HG02870 (cell line): Measurements from ENCODE around the gene RUFY1.
"Not testable (repeated sequence)": the region's sequence is repeated elsewhere in the genome, so short reads cannot be mapped to it uniquely, and the experiment has no call there.

Source experiments
- ATAC-seq: cut with Tn5 transposase; IDR thresholded peaks from one replicate; pipeline ENCODE4 v1.9.1; 2021; ENCODE audit warnings: mild to moderate bottlenecking, moderate library complexity; ENCODE audit not compliant: unreplicated experiment

RUFY1 gene

DNA sequence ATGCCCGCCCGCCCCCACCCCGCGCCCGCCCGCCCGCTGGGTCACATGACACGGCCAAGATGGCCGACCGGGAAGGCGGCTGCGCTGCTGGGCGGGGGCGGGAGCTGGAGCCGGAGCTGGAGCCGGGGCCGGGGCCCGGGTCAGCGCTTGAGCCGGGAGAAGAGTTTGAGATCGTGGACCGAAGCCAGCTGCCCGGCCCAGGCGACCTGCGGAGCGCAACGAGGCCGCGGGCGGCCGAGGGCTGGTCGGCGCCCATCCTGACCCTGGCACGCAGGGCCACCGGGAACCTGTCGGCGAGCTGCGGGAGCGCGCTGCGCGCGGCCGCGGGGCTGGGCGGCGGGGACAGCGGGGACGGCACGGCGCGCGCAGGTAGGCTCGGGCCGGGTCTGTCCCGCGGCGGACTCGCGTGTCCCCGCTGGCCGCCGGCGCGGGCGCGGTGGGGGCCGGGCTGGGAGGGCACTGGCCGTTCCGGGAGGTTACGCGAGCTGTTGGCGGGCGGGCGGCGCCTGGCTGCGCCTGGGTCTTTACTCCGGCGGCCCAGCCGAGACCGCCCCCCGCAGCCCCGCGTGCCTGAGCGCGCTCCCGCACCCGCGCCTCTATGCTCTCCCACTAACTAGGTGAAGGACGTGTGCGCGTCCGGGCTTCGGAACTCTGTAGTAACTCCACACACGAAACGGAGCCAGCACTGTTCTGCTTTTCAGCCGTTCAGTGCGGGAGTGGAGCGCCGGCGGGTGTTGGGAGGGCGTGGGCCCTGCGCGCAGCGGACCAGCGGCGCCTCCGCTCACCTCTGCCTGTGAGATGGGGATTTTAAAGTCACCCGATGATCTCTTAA lies at the start of gene RUFY1:
TSS of gene RUFY1 (plus strand) at position 44 of the 832 bp plus-strand sequence. CDS start at position 60, 16 bp downstream.
- peak; percentile 73 for ATAC-seq

GRCh38 chr5:179501997-179502396 lies 48.4 kb upstream of the RUFY1 start:
- ATAC-seq = not testable (repeated sequence)

- ATAC-seq = not testable (repeated sequence)
Measured at GRCh38 chr5:179502420-179502819, 47.9 kb upstream of the RUFY1 start.

DNA sequence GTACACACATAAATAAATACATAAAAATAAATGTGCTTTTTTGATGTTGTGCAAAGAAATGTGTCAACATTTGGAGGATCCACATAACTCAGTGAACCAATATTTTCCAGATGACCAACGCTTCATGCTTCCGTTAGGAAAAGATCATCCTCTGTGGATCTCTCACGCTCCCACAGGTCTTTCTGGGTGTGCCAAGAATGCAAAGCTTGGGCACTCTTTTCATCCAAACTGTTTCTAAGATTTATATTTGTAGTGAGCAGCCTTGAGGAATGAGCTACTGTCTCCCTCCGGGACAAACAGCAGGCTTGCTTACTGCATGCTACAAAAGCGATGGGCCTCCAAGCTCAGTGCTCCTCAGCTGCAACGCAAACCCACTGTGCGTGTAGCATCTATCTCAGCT lies 46.2 kb upstream of the RUFY1 start:
- no peak for ATAC-seq

- no peak for ATAC-seq
Measured at GRCh38 chr5:179504600-179505396, 45.6 kb upstream of the RUFY1 start.

GRCh38 chr5:179505636-179506261 lies 44.6 kb upstream of the RUFY1 start:
- ATAC-seq = no peak

DNA sequence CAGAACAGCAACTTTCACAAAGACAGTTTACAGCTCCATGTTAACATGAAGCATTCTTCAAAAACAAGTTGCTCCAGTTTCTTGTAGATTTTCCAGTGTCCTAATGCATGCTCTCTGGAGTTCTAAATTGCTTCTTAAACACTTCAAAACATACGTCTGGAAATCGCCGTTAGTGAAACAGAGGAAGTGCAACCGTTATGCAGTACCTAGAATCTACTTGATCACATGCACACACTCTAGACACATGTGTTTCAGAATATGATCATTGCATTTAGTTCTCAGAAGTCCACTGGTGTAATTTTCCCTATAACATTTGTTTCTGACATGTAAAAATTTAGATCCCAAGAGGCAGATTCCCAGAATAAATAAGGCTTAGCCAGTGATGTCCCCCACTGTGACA lies 41.1 kb upstream of the RUFY1 start:
- ATAC-seq = no peak

DNA sequence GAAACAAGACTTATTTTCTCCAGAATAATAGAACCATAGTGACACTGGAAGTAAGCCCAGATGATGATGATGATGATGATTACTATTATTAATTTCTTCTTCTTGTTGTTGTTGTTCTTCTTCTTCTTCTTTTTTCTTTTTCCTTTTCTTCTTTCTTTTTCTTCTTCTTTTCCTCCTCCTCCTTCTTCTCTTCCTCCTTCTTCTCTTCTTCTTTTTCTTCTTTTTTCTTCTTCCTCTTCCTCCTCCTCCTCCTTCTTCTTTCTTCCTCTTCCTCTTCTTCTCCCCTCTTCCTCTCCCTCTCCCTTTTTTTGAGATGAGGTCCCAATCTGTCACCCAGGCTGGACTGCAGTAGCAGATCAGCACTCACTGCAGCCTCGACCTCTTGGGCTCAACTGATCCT lies 40.5 kb upstream of the RUFY1 start:
- no peak for ATAC-seq

- ATAC-seq = no peak
Measured at GRCh38 chr5:179512452-179513000, 37.8 kb upstream of the RUFY1 start.

DNA sequence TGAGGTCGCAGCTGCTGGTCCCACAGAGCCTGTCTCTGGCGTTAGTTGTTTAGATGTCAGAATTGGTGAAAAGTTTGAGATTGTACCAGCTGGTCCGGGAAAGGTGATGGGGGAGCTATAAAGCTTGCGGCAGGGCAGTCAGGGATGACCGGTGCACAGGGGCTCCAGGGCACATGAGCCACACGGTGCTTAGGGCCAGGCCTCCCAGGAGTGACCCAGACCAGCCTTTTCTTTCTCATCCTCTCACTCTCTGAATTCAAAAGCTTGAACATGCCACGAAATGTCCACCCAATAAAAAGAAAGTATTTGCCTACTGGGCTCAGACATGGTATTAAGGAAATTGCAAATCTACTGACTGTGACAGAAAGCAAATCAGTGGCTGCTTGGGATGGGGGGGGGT lies 34.9 kb upstream of the RUFY1 start:
- ATAC-seq = not testable (repeated sequence)

DNA sequence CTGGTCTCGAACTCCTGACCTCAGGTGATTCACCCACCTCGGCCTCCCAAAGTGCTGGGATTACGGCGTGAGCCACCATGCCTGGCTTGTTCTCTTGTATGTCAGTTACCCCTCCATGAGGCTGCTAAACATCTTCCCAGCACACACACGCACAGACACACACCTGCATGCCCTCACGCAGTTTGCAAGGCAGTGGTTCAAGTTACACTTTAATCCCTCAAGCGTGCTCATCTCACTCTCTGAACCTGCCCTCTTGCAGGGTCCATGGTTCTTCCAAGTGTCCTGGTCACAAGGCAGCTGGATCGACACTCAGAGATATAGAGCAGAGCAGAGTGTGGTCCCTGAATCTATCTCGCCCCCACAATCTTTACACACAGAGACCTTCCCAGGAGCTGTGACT lies 34.1 kb upstream of the RUFY1 start:
- no peak for ATAC-seq

DNA sequence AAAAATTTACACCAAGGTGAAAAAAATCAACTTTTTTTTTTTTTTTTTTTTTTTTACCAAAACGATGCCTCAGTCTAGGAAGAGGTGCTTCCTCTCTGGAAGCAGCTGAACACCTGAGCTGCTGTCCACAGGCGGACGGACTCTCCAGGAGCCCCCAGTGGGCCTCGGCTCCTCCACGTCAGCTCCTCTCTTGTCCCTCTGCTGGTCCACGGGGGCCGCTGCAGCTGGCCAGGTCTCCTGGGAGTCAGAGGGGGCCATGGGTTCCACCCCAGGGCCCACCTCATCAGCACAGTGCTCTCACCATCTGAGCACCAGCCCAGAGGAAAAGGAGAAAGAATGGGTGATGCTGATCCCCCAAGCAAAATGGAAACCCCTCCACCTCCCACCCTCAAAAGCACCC lies 32.6 kb upstream of the RUFY1 start:
- ATAC-seq = not testable (repeated sequence)

GRCh38 chr5:179518369-179518768 lies 32.0 kb upstream of the RUFY1 start:
- peak; percentile 91 for ATAC-seq

- ATAC-seq = not testable (repeated sequence)
Measured at GRCh38 chr5:179519416-179520070, 30.8 kb upstream of the RUFY1 start.

DNA sequence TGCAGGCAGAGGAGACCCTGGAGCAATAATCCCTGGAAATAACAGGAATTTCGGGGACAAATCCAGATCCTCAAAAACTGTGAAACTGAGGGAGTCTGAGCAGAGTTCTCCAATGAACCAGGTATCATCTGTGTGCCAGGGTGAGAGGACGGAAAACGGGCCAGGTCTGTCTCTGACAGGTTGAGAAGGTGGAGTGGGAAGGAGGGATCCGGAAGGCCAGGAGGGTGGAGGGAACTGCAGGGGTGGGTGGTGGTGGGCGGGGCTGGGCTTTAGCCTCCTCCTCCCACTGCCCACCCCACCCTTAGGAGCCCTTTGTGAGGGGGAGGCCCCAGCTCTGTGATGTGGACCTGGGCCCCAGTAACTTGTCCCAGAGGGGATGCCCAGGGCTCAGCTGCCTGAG lies 28.2 kb upstream of the RUFY1 start:
- not testable (repeated sequence) for ATAC-seq

GRCh38 chr5:179526978-179527377 lies 23.4 kb upstream of the RUFY1 start:
- no peak for ATAC-seq

GRCh38 chr5:179530069-179530998 lies 20.0 kb upstream of the RUFY1 start:
- peak; percentile 51 for ATAC-seq

DNA sequence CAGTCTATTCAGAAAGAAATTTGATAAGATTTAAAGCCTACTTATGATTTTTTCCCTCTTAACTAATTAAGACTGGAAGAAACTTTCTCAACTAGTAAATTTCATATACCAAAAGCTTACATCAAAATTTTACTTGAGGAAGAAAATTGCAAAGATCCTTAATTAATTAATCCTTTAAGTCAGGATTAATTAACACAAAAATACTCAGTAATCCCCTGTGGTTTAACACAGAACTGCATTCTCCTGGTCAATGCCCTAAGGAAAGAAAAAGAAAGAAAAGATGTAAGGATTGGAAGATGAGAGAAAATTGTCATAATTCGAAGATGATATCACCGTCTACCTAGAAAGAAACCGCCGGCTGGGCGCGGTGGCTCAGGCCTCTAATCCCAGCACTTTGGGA lies 17.3 kb upstream of the RUFY1 start:
- no peak for ATAC-seq

GRCh38 chr5:179533907-179534306 lies 16.4 kb upstream of the RUFY1 start:
- peak; percentile 55 for ATAC-seq

DNA sequence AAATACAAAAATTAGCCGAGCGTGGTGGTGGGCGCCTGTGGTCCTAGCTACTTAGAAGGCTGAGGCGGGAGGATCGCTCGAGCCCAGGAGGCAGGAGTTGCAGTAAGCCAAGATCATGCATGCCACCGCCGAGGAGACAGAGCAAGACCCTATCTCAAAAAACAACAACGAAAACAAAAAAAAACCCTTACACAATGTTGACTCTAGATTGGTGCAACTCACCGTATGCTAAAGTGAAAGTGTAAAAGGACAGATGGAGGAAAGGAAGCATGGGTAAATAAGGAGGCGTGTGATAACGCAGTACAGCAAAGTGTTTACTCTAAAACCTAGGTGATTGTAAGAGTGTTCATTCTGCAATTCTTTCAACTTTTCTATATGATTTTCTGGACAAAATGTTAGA lies 15.9 kb upstream of the RUFY1 start:
- ATAC-seq = peak; percentile 45
